Stomach (tissue), 4 donors: ENCODE measurements around the gene ACYP2.

Experiments
- CTCF ChIP-seq, 7 experiments: fragments of 450-650 bp in 4 of 7; fragments of 200-600 bp in 3 of 7; sonication (generic) in 3 of 7; IDR thresholded peaks; one replicate each; pipeline ENCODE4 v1.5.1; 2016 to 2019; ENCODE audit warnings: antibody characterized with exemption in 7 of 7, control low read depth in 2 of 7, mild to moderate bottlenecking in 1 of 7
- EP300 ChIP-seq: sonication (generic); formaldehyde crosslinking; IDR thresholded peaks from one replicate; pipeline ENCODE4 v1.6.1; 2017; ENCODE audit warnings: antibody characterized with exemption
- POLR2A ChIP-seq, 4 donors: fragments of 450-650 bp; IDR thresholded peaks; one replicate each; pipeline ENCODE4 v1.6.1; 2016; ENCODE audit warnings: antibody characterized with exemption in 4 of 4, control low read depth in 2 of 4, mild to moderate bottlenecking in 1 of 4, moderate library complexity in 1 of 4
- POLR2AphosphoS5 ChIP-seq, 3 donors: sonication (generic); formaldehyde crosslinking; IDR thresholded peaks; one replicate each; pipeline ENCODE4 v1.6.1; 2016; ENCODE audit warnings: antibody characterized with exemption in 3 of 3

- TF ChIP-seq EP300 (no peak), CTCF (IDR thresholded peaks at IDR 0.05) (no peak), POLR2A (IDR thresholded peaks at IDR 0.05) (no peak), POLR2AphosphoS5 (IDR thresholded peaks at IDR 0.05) (no peak)
Observed at GRCh38 chr2:54133056-54133455, 17.6 kb downstream of the ACYP2 start.
